Small intestine (tissue), 7 donors: ENCODE data around the gene EDDM13. TPM values are rescaled to one million over a fixed set of nuclear protein-coding genes. Genes with fewer than 3 reads are reported as not detected.

Source experiments
- DNase-seq, 2 donors: peaks; one replicate each; pipeline versions ENCODE4 v3.0.0 to v3.0.0-alpha.2; 2013
- FAIRE-seq: peaks from 2 replicates; lab custom pipeline; 2012; peaks lifted over from hg19 to GRCh38; lab: Jason Lieb, UNC
- H3K27ac ChIP-seq, 3 donors: one replicate each; pipeline ENCODE4 v1.5.1; 2013; ENCODE audit warnings: low read length in 2 of 3, mild to moderate bottlenecking in 2 of 3, control low read depth in 1 of 3, inconsistent platforms in 1 of 3, low read depth in 1 of 3, moderate library complexity in 1 of 3
- H3K27me3 ChIP-seq, 3 donors: one replicate each; pipeline ENCODE4 v1.6.1; 2013; ENCODE audit warnings: low read length in 3 of 3, inconsistent platforms in 1 of 3; ENCODE audit not compliant: control insufficient read depth in 3 of 3, insufficient read depth in 3 of 3
- H3K36me3 ChIP-seq, 3 donors: one replicate each; pipeline ENCODE4 v1.6.1; 2013; ENCODE audit warnings: low read length in 3 of 3, inconsistent platforms in 1 of 3, low read depth in 1 of 3, mild to moderate bottlenecking in 1 of 3, moderate library complexity in 1 of 3; ENCODE audit not compliant: control insufficient read depth in 3 of 3, insufficient read depth in 2 of 3
- H3K4me1 ChIP-seq, 3 donors: one replicate each; pipeline ENCODE4 v1.6.1; 2013; ENCODE audit warnings: low read length in 2 of 3, inconsistent platforms in 1 of 3, low read depth in 1 of 3, mild to moderate bottlenecking in 1 of 3, moderate library complexity in 1 of 3; ENCODE audit not compliant: control insufficient read depth in 3 of 3, insufficient read depth in 2 of 3
- H3K4me3 ChIP-seq, 3 donors: one replicate each; pipeline ENCODE4 v1.5.1; 2013; ENCODE audit warnings: low read length in 3 of 3, control low read depth in 1 of 3, inconsistent platforms in 1 of 3, low read depth in 1 of 3, mild to moderate bottlenecking in 1 of 3, moderate library complexity in 1 of 3
- H3K9me3 ChIP-seq, 2 donors: one replicate each; pipeline ENCODE4 v1.6.1; 2013; ENCODE audit warnings: low read depth in 1 of 2, low read length in 1 of 2; ENCODE audit not compliant: control insufficient read depth in 2 of 2, insufficient read depth in 1 of 2
- WGBS, 3 donors: extraction: QIAGEN DNeasy Blood & Tissue Kit; methylation state at CpG; one replicate each; pipeline ENCODE4 v1.1.7; 2013; 5-methylcytosine and 5-hydroxymethylcytosine counted together
- polyA plus RNA-seq, 4 donors: library from polyadenylated mRNA; stranded (reverse) in 3 of 4; unstranded in 1 of 4; fragments of 200-250 nt in 3 of 4; fragments of 120-200 nt in 1 of 4; gene quantifications; one replicate each; pipeline versions ENCODE4 v1.2.1 to v1.2.3, GENCODE V29; 2013
- donor health status: healthy with polysubstance abuse.
- donor health status: control.
- donor health status: control.
- donor health status: Bipolar disorder and iron deficiency.
- donor health status: healthy.

The EDDM13 gene
- polyA plus RNA-seq, 4 donors, result 1.4 to 1.7 TPM; not detected in 2

GRCh38 chr19:56282809-56283208 lies 10.3 kb downstream of the EDDM13 start:
- FAIRE-seq (no peak), DNase-seq (no peak)
- WGBS, 3 donors, result 93 to 98% (median 98%) methylated on average over 4 of the region's 4 CpGs

GRCh38 chr19:56284746-56285145 lies 12.2 kb downstream of the EDDM13 start:
- 94 to 97% (median 96%) methylated on average over 3 of the region's 3 CpGs for WGBS, 3 donors
- H3K36me3 ChIP-seq, result peaks cover 0 to 5% (median 2%) of the 10 kb centered on the region in 3 donors
- H3K9me3 ChIP-seq, result no peaks in the 10 kb centered on the region
- H3K4me1 ChIP-seq, result no peaks in the 10 kb centered on the region
- FAIRE-seq (no peak), DNase-seq (no peak)
- no peak overlapping the region for H3K27ac ChIP-seq
- no peak overlapping the region for H3K4me3 ChIP-seq
- H3K27me3 ChIP-seq, result no peaks in the 10 kb centered on the region

More at GRCh38 chr19:56282809-56283208, 10.3 kb downstream of the EDDM13 start:
- H3K4me1 ChIP-seq, result no peaks in the 10 kb centered on the region
- H3K27ac ChIP-seq, result no peak overlapping the region
- no peaks in the 10 kb centered on the region for H3K27me3 ChIP-seq
- no peaks in the 10 kb centered on the region for H3K9me3 ChIP-seq
- H3K36me3 ChIP-seq, result peaks cover 0 to 4% (median 2%) of the 10 kb centered on the region in 3 donors
- no peak overlapping the region for H3K4me3 ChIP-seq

GRCh38 chr19:56290104-56290503 lies 17.6 kb downstream of the EDDM13 start:
- H3K4me1 ChIP-seq, result no peaks in the 10 kb centered on the region

GRCh38 chr19:56291867-56292266 lies 19.3 kb downstream of the EDDM13 start:
- DNase-seq (no peak), FAIRE-seq (no peak)
- no peaks in the 10 kb centered on the region for H3K9me3 ChIP-seq
- H3K27me3 ChIP-seq, result no peaks in the 10 kb centered on the region
- peaks cover 0 to 24% (median 0%) of the 10 kb centered on the region in 3 donors for H3K36me3 ChIP-seq
- H3K4me3 ChIP-seq, result no peak overlapping the region
- H3K27ac ChIP-seq, result no peak overlapping the region
- H3K4me1 ChIP-seq, result no peaks in the 10 kb centered on the region
- 94 to 98% (median 95%) methylated on average over 6 of the region's 6 CpGs for WGBS, 3 donors

More at GRCh38 chr19:56290104-56290503, 17.6 kb downstream of the EDDM13 start:
- H3K36me3 ChIP-seq, result peaks cover 0 to 18% (median 0%) of the 10 kb centered on the region in 3 donors
- H3K27ac ChIP-seq, result no peak overlapping the region
- no peak overlapping the region for H3K4me3 ChIP-seq
- no peak for DNase-seq
- no peak for FAIRE-seq
- no peaks in the 10 kb centered on the region for H3K27me3 ChIP-seq
- H3K9me3 ChIP-seq, result no peaks in the 10 kb centered on the region

GRCh38 chr19:56294549-56294948 lies 22.0 kb downstream of the EDDM13 start:
- H3K27ac ChIP-seq, result no peak overlapping the region
- no peaks in the 10 kb centered on the region for H3K27me3 ChIP-seq
- FAIRE-seq (no peak), DNase-seq (no peak)
- 88 to 92% (median 92%) methylated on average over 4 of the region's 4 CpGs for WGBS, 3 donors
- H3K4me3 ChIP-seq, result no peak overlapping the region
- H3K36me3 ChIP-seq, result peaks cover 0 to 22% (median 0%) of the 10 kb centered on the region in 3 donors
- no peaks in the 10 kb centered on the region for H3K4me1 ChIP-seq
- no peaks in the 10 kb centered on the region for H3K9me3 ChIP-seq

GRCh38 chr19:56295531-56296455 lies 23.2 kb downstream of the EDDM13 start:
- 93 to 95% (median 95%) methylated on average over 20 to 22 of the region's 22 CpGs for WGBS, 3 donors
- no peaks in the 10 kb centered on the region for H3K4me1 ChIP-seq
- no peaks in the 10 kb centered on the region for H3K9me3 ChIP-seq
- H3K4me3 ChIP-seq, result no peak overlapping the region
- H3K27ac ChIP-seq, result no peak overlapping the region
- DNase-seq, result no peak
- H3K27me3 ChIP-seq, result no peaks in the 10 kb centered on the region
- peaks cover 0 to 22% (median 0%) of the 10 kb centered on the region in 3 donors for H3K36me3 ChIP-seq
- FAIRE-seq, result no peak

- H3K4me1 ChIP-seq, result no peaks in the 10 kb centered on the region
- WGBS, 3 donors, result 93 to 96% (median 93%) methylated on average over 3 of the region's 3 CpGs
- H3K9me3 ChIP-seq, result no peaks in the 10 kb centered on the region
- H3K36me3 ChIP-seq, result peaks cover 0 to 23% (median 0%) of the 10 kb centered on the region in 3 donors
- DNase-seq (no peak), FAIRE-seq (no peak)
- no peak overlapping the region for H3K27ac ChIP-seq
- no peak overlapping the region for H3K4me3 ChIP-seq
- H3K27me3 ChIP-seq, result no peaks in the 10 kb centered on the region
Measured at GRCh38 chr19:56297010-56297409, 24.5 kb downstream of the EDDM13 start.

GRCh38 chr19:56299688-56300087 lies 27.1 kb downstream of the EDDM13 start:
- DNase-seq, result no peak
- Histone ChIP-seq H3K36me3 (peaks cover 0 to 19% (median 0%) of the 10 kb centered on the region in 3 donors), H3K27me3 (no peaks in the 10 kb centered on the region), H3K4me3 (no peak overlapping the region), H3K4me1 (no peaks in the 10 kb centered on the region), H3K27ac (no peak overlapping the region), H3K9me3 (no peaks in the 10 kb centered on the region)
- 87 to 93% (median 88%) methylated on average over 3 of the region's 3 CpGs for WGBS, 3 donors
- FAIRE-seq, result no peak
